ENCODE measurements around the gene RBM12. TPM values are rescaled to one million over a fixed set of nuclear protein-coding genes. Genes with fewer than 3 reads are reported as not detected.

The RBM12 gene
- polyA plus RNA-seq, 12 donors = 48.7 to 122 (median 59.5) TPM; not detected in 1

DNA sequence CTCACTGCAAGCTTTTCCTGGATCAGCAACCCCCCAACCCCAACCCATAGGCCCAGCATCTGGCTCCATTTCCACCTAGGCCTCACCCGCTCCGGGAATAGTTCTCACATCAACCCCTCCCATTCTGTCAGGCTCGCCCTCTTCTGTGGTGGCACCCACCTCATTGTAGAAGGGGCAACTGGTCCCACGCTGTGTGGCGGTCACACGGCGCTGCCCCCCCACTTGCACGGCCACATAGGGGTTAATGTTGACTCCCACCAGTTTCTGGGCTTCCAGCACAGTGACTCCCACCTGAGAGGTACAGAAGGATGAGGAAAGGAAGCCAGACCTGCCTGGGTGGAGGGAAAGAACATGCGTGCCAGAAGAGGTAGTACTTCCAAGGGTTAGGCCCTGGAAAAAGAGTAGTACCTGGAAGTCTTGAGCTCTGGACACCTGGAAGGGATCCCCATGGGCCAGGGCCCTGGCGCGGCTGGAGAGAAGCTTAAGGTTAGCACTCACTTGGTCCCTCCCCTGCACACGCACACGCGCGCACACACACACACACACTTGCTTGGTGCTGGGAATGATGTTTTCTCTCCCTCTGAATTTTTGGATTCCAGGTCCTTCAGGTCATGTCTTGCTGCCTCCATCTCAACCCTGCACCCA, 61.7 kb downstream of the RBM12 start:
- no peak for DNase-seq

DNA sequence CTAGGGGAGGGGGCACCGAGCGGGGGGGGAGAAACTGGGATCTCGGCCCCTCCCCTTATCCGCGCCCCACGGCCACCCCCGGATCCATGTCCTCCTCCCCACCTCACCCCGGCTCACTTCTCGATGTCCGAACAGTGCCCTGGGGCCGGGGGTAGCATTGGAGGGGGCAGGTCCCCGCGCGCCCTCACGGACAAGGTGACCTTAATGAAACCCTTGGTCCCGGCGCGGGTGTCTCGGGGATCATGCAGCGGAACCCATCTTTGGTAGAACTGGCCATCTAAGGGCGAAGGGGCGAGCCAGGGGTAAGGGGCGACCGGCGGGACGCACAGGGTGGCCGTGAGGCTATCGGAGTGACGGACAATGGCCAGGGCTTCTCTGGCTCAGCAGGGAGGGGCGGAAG, 62.7 kb downstream of the RBM12 start:
- no peak for DNase-seq

DNA sequence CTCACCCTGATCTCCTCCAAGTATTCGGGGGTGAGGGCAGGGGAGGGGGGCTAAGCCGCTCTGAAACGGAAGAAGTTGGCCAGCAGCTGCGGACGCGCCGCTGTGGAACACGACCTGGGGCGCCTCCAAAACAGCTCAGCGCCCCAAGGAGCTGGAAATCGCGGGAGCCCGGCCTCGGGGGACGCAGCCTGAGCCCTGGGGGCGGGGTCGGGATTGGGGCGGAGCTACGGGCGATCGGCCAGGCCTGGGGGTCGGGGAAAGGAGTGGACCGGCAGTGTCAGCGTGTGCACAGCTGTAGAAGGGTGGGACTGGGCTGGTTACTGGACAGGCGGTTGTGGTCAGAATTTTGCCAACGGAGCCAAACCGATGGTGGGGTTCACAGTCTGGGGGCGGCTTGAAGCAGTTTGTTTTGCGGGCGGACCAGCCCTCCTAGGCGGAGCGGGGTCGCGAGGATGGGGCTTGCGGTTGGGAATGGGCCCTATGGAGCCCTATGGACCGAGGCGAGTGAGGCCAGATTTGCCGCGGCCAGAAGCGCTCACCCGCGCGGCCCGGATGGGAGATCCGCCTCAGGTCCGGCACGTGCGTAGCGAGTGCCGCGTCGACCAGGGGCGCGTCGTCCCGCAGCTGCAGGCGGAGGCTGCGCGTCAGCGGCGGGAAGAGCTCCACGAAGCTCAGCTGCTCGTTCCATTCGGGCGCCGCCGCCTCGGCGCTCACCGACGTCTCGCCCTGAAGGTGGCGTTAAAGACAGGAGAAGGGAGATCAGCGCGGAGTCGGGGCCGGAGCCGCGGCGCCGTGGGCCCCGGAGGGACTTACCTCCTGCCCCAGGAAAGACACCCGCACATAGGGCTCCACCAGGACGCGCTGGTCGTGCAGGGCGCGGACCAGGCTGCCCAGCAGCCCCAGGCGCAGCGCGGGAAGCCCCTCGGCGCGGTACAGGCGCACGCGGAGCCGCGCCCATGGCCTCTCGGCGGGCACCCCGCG, 63.4 kb downstream of the RBM12 start:
- peak; percentile 87 for DNase-seq

DNA sequence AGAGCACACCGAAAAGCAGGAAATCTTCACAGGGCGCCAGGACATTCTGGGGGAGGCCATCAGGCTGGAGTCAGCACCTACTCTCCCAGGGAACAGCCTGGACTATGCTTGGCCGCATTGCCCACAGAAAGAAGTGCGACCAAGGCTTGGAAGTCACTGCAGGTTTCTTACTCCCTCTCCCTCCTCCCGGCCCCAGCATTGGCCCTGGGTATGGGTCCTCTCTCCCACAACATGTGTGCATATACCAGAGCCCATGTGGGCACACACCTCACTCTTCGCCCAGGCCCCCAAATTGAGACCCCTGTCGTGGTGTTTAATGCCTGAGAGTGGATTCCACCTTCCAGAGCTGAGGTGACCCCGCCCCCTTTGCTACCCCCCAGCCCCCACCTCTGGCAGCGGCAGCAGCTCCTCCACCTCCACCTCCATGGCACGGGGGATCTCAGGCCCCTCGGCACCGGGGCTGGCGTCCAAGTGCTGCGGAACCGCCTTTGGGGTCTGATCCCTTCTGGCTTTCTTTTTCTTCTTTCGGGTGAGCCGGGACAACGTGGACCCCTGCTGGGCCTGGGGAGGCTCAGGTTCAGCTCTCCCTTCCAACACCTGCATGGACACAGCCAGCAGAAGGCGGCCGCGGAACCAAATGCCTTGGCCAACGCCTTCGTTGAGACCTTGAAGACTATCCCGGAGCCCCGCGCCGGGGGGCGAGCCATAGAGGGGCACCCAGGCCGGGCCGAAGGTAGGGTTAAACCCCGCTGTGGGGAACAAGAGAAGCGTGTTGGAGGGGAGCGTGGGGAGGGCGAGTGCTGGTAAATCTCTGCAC, 64.3 kb downstream of the RBM12 start:
- DNase-seq = no peak

DNA sequence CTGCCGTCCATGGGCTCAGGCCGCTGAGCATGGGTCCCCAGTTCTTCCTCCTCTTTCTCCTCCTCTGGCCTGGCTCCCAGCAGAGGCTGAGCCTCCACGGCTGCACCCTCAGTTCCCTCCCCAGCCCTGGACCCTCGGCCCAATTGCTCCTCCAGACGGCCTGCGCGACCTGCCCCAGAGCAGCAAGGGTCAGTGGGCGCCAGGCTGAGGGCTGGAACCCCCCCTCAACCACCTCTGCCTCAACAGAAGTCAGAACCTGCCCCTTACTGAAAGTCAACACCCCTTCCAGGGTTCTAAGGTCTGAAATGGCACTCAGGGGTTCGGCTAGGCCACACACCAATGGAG, 65.0 kb downstream of the RBM12 start:
- DNase-seq = no peak

Other genes starting within 250 kb of the RBM12 start
- gene GDF5, start 226.7 kb downstream of the RBM12 start, polyA plus RNA-seq (ENCODE audit: insufficient read length in 12 of 12) = under 1 TPM in 9 of 12 donors, not detected in 3; 0.17 to 0.43 (median 0.26) TPM
- 10 to 100 TPM in 11 of 12 donors, not detected in 1; 21.0 to 63.1 (median 29.3) TPM for gene CEP250, start 209.3 kb downstream of the RBM12 start, polyA plus RNA-seq (ENCODE audit: insufficient read length in 12 of 12)
- gene C20orf173, start 135.2 kb downstream of the RBM12 start, polyA plus RNA-seq (ENCODE audit: insufficient read length in 12 of 12) = under 1 TPM in 1 of 12 donors, not detected in 11; 0.22 TPM
- 100 to 1,000 TPM in 11 of 12 donors, not detected in 1; 192 to 242 (median 216) TPM for gene ERGIC3, start 122.8 kb downstream of the RBM12 start, polyA plus RNA-seq (ENCODE audit: insufficient read length in 12 of 12)
- 1 to 10 TPM in 9 of 12 donors, under 1 TPM in 1, not detected in 2; 0.52 to 3.1 (median 1.8) TPM for gene SPAG4, start 49.1 kb downstream of the RBM12 start, polyA plus RNA-seq (ENCODE audit: insufficient read length in 12 of 12)
- gene CPNE1, start within 50 bp of the RBM12 start, polyA plus RNA-seq (ENCODE audit: insufficient read length in 12 of 12) = 100 to 1,000 TPM in 9 of 12 donors, 10 to 100 TPM in 2, not detected in 1; 81.7 to 209 (median 124) TPM
- gene NFS1, start 34.5 kb upstream of the RBM12 start, polyA plus RNA-seq (ENCODE audit: insufficient read length in 12 of 12) = 10 to 100 TPM in 11 of 12 donors, not detected in 1; 12.4 to 26.1 (median 14.0) TPM
- gene ROMO1, start 34.5 kb upstream of the RBM12 start, polyA plus RNA-seq (ENCODE audit: insufficient read length in 12 of 12) = 10 to 100 TPM in 11 of 12 donors, not detected in 1; 47.7 to 76.2 (median 59.9) TPM
- 100 to 1,000 TPM in 11 of 12 donors, not detected in 1; 221 to 557 (median 292) TPM for gene RBM39, start 77.4 kb upstream of the RBM12 start, polyA plus RNA-seq (ENCODE audit: insufficient read length in 12 of 12)
- gene PHF20, start 107.1 kb upstream of the RBM12 start, polyA plus RNA-seq (ENCODE audit: insufficient read length in 12 of 12) = 10 to 100 TPM in 11 of 12 donors, not detected in 1; 26.6 to 37.0 (median 33.5) TPM

All from muscle of arm (tissue), 12 donors.